Gastroesophageal sphincter (tissue), 3 donors: ENCODE data around the gene ARHGAP18.

Experiments used
- CTCF ChIP-seq, 4 experiments: fragments of 200-600 bp in 2 of 4; fragments of 450-650 bp in 2 of 4; sonication (generic) in 1 of 4; IDR thresholded peaks; one replicate each; pipeline ENCODE4 v1.5.1; 2017 to 2019; ENCODE audit warnings: antibody characterized with exemption in 4 of 4, mild to moderate bottlenecking in 2 of 4, moderate library complexity in 2 of 4
- POLR2AphosphoS5 ChIP-seq: sonication (generic); formaldehyde crosslinking; IDR thresholded peaks from one replicate; pipeline ENCODE4 v1.6.1; 2017; ENCODE audit warnings: antibody characterized with exemption

- TF ChIP-seq CTCF (IDR thresholded peaks at IDR 0.05) (no peak), POLR2AphosphoS5 (no peak)
Observed at GRCh38 chr6:129685662-129686031, 24.3 kb downstream of the ARHGAP18 start.
